ENCODE measurements around the gene ITPK1. TPM values are rescaled to one million over a fixed set of nuclear protein-coding genes. Genes with fewer than 3 reads are reported as not detected.
"Not testable (repeated sequence)": the region's sequence is repeated elsewhere in the genome, so short reads cannot be mapped to it uniquely, and the experiment has no call there.

ITPK1 gene
- 38.7 and 42.9 TPM in 2 replicates for total RNA-seq
- polyA plus RNA-seq, result 33.0 and 39.4 TPM in 2 replicates

- Histone ChIP-seq H3K27ac (peak within 1 kb of the TSS; percentile 94), H3K4me1 (ENCODE audit: low read depth) (peaks cover 16% of the 10 kb centered on the region), H3K9me3 (ENCODE audit: low read depth) (no peaks in the 10 kb centered on the region), H3K36me3 (no peaks in the 10 kb centered on the region), H3K27me3 (no peaks in the 10 kb centered on the region), H3K4me3 (peak within 1 kb of the TSS; percentile 69)
- peak; percentile 14 for TF ChIP-seq CTCF (IDR thresholded peaks at IDR 0.05; ENCODE audit: low read depth, low read length)
- DNase-seq (ENCODE audit: low read depth in 1 of 2, low spot score in 1 of 2), result peak; percentile 74 to 88
Observed at GRCh38 chr14:93115821-93116675, at the start of gene ITPK1. ITPK1 (minus strand) TSS chr14:93115925; CDS start chr14:93115163, 762 bp downstream.

- no peak for TF ChIP-seq CTCF (IDR thresholded peaks at IDR 0.05; ENCODE audit: low read depth, low read length)
- no peak for DNase-seq (ENCODE audit: low read depth in 1 of 2, low spot score in 1 of 2)
- Histone ChIP-seq H3K27me3 (no peaks in the 10 kb centered on the region), H3K4me3 (no peak overlapping the region), H3K4me1 (ENCODE audit: low read depth) (no peaks in the 10 kb centered on the region), H3K36me3 (no peaks in the 10 kb centered on the region), H3K9me3 (ENCODE audit: low read depth) (no peaks in the 10 kb centered on the region), H3K27ac (no peak overlapping the region)
Observed at GRCh38 chr14:93163564-93163963, 47.8 kb upstream of the ITPK1 start.

GRCh38 chr14:93161411-93161940 is 45.8 kb upstream of the ITPK1 start:
- Histone ChIP-seq H3K27ac (no peak overlapping the region), H3K4me3 (no peak overlapping the region), H3K27me3 (no peaks in the 10 kb centered on the region), H3K9me3 (ENCODE audit: low read depth) (no peaks in the 10 kb centered on the region), H3K4me1 (ENCODE audit: low read depth) (no peaks in the 10 kb centered on the region), H3K36me3 (no peaks in the 10 kb centered on the region)
- DNase-seq (ENCODE audit: low read depth in 1 of 2, low spot score in 1 of 2), result no peak
- no peak for TF ChIP-seq CTCF (IDR thresholded peaks at IDR 0.05; ENCODE audit: low read depth, low read length)

- no peaks in the 10 kb centered on the region for H3K9me3 ChIP-seq (ENCODE audit: low read depth)
- DNase-seq (ENCODE audit: low read depth in 1 of 2, low spot score in 1 of 2), result peak; percentile 22 to 30
Observed at GRCh38 chr14:93160353-93160801, 44.7 kb upstream of the ITPK1 start.

GRCh38 chr14:93159625-93160352 is 44.1 kb upstream of the ITPK1 start:
- H3K27ac ChIP-seq; H3K4me3 ChIP-seq; H3K4me1 ChIP-seq (ENCODE audit: low read depth); DNase-seq (ENCODE audit: low read depth in 1 of 2, low spot score in 1 of 2); H3K27me3 ChIP-seq; H3K9me3 ChIP-seq (ENCODE audit: low read depth); H3K36me3 ChIP-seq: not testable (repeated sequence)

More at GRCh38 chr14:93160353-93160801, 44.7 kb upstream of the ITPK1 start:
- Histone ChIP-seq H3K27ac (no peak overlapping the region), H3K27me3 (no peaks in the 10 kb centered on the region), H3K4me1 (ENCODE audit: low read depth) (no peaks in the 10 kb centered on the region), H3K4me3 (no peak overlapping the region), H3K36me3 (no peaks in the 10 kb centered on the region)
- TF ChIP-seq CTCF (IDR thresholded peaks at IDR 0.05; ENCODE audit: low read depth, low read length), result peak; percentile 42

- not testable (repeated sequence) for H3K27ac ChIP-seq; H3K4me3 ChIP-seq; H3K36me3 ChIP-seq; H3K27me3 ChIP-seq; H3K4me1 ChIP-seq (ENCODE audit: low read depth); H3K9me3 ChIP-seq (ENCODE audit: low read depth); DNase-seq (ENCODE audit: low read depth in 1 of 2, low spot score in 1 of 2)
Observed at GRCh38 chr14:93158349-93158748, 42.6 kb upstream of the ITPK1 start.
